CD4-positive, alpha-beta T cell treated with Interferon alpha-2 for 1 hour (primary cell): Measurements from ENCODE around the gene VAV3.
"Not testable (repeated sequence)": the region's sequence is repeated elsewhere in the genome, so short reads cannot be mapped to it uniquely, and the experiment has no call there.

Experiments
- DNase-seq, 2 donors: peaks; one replicate each; pipeline ENCODE4 v3.0.0-alpha.2; 2020 to 2022

Gene VAV3

GRCh38 chr1:107707111-107707510 lies 257.9 kb downstream of the VAV3 start:
- DNase-seq, result no peak

- no peak for DNase-seq
Observed at GRCh38 chr1:107706182-107706581, 258.8 kb downstream of the VAV3 start.

- DNase-seq, result no peak
Observed at GRCh38 chr1:107704911-107705310, 260.1 kb downstream of the VAV3 start.

DNA sequence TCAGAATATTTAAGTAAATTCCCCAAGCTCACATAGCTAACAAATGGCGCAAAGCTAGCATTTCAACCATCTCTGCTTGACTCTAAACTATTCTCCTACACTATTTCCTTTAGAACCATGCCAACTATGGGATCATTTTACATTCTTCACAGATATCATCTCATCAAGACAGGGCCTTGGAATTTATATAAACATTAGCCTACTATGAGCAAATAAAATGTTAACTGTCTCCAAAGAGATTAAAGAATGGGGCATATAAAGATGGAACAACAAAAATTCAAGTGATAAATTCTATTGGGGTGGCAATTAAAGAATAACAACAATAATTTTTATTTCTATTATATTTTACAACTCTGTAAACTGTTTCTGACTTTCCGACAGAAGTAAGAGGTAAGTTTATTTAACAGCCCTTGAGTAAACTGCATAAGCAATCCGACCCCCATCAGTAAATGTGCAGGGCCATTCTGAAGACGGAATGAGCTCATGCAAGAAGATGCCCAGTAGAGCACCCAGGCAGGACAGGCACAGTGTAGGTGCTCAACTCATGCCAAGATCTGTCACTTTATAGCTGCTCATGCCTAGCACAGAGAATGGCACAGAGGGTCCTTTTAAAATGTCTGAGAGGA lies 261.9 kb downstream of the VAV3 start:
- no peak for DNase-seq

- DNase-seq, result not testable (repeated sequence)
Observed at GRCh38 chr1:107700651-107701050, 264.3 kb downstream of the VAV3 start.

DNA sequence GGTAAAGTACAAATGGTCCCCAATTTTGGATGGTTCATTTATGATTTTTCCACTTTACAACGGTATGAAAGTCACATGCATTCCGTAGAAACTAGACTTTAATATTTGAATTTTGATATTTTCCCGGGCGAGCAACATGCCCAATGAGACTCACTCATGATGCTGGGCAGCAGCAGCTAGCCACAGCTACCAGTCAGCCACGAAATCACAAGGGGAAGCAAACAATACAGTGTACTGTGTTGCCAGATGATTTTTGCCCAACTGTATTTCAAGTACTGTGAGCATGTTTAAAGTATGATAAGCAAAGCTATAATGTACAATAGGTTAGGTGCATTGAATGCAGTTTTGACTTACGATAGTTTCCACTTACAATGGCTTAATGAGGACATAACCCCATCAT lies 266.8 kb downstream of the VAV3 start:
- no peak for DNase-seq

DNA sequence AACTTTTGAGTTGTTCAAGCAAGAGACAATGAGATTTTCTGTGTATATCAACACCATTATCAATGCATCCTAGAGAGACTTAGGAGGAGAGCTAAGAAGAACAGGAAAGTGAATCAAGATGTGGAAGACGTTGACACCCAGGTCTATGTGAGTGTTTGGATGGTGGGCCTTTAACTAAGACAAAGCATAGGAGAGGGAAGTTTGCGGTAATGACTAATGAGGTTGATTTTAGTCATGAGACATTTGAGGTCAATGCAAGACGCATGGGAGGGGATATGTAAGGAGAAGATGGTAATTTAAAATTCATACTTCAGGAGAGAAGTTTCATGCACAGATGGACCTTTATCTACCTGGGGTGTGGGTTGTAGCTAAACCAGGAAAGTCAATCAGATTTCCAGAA lies 269.6 kb downstream of the VAV3 start:
- DNase-seq, result no peak

DNA sequence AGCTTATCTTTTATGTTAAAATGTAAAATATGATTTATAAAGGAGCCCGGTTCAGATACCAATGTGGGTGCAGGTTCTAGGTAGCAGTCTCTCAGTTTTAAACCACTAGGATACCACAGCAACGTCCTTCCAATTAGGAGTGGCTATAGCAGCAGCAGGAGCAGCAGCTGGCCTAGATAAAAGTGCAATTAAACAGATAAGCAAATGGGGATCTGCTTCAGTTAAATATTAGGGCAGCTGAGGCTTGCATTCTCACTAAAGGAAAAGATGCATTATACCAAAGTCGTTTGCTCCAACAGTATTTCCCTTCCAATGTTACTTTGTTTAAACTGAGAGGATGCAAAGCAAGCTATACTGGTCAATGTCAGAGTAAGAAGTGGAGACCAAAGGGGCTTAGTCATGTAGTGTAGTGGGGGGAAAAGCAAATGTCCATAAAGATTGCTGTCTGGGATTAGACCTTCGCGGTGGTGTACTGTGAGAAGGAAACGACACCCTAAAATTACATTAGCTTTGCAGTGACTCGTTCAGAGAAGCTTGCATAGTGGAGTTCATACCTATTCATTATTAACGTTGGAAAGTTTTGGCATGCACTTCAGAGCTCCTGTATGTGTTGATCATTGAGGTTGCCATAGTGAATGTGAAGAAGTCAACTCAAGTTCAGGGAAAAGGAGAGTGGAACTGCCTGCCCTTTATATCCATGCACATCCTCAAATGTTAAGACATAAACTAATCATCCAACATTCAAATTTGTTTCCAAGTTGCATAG lies 272.2 kb downstream of the VAV3 start:
- DNase-seq, result no peak

- no peak for DNase-seq
Observed at GRCh38 chr1:107691540-107691939, 273.4 kb downstream of the VAV3 start.

DNA sequence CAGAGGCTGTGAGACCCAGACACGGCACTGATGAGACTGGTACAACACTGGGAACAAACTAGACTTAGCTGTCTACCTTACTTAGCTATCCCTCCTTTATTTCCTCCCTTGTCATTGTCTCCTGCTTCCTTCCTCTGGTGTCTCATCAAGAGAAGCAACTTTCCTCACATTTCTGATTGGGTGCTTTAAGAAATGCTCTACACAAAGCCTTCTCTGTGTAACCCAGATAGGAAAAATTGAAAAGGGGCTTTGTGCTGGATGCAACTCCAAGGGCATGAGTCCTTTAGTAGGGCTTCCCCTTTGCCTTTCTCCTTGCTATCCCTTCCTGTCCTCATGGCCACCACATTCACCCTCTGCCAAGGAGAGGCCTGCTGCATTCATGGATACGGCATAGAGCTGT lies 274.5 kb downstream of the VAV3 start:
- no peak for DNase-seq

GRCh38 chr1:107689733-107690132 lies 275.2 kb downstream of the VAV3 start:
- no peak for DNase-seq

DNA sequence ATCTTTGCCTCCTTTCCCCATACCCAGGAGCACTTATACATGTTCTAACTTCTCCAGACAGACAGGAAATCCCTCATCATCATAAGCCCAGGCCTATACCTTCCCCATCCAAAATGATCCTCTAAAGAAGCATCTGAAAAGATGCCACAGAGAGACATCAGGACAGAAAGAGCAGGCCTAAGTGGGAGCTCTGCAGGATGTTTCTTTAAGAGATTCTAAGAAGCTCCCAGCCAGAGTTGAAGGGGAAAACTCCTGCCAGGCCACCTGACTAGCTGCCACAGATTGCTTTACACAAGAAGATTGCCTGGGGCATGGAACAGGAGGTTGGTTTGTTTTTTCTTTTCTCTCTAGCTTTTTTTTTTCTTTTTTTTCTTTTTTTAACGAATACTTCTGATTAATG lies 275.8 kb downstream of the VAV3 start:
- DNase-seq, result no peak

DNA sequence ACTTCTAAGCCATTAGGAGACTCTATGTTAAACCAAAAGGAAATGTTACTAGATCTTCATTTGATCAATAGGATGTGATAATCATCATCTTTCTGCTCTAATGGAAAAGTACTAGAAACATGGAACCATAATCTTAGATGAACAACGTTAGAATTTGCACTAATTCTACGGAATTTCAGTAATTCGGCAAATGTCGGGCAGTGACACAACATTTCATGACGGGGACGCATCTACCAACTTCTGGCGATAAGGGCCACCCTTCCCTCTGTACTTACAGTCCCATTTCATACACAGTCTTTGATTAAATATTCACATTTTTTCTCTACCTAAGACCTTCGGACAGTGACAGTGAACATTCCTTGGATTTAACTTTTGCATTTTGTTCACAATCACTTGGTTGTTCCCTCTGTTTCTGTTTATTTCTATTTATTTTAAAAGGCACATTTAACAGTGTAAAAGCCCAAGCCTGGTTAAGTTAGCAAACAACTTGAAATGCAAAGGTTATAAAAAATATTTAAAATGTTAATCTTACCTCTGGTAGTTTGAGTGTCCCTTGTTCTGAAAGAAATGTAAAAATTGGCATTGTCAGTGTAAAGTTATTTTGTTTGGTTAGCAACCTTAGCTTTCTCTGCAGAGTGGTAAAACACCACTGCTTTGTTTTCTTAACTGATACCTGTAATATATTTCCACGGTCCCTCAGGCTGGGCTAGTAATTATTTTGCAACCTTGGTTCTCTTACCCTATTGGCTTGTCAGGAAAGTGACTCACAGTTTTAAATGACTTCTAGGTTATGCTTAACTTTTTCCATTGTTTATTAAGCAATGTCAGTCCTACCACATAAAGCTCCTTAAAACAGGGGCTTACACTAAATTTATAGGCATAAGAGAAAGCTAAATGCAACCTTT lies 276.9 kb downstream of the VAV3 start:
- no peak for DNase-seq

DNA sequence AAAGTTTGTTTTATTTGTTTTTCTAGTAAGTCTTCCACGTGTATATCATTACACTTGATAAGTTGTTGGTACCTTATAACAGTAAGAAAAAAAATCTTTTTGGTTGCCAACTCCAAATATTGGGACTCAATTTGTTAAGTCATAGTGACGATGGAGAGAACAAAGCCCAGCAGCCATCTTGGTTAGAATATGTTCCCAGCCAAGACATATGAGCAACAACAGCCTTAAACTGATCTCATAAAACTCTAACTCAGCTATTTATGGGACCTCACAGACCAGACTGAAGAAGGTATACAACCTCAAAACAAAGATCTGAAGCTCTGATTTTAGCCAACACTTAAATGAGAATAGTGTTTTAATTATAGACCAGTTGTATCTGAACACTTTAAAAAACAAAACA lies 281.3 kb downstream of the VAV3 start:
- DNase-seq, result no peak

GRCh38 chr1:107683191-107683657 lies 281.8 kb downstream of the VAV3 start:
- no peak for DNase-seq

- DNase-seq, result no peak
Observed at GRCh38 chr1:107682467-107682866, 282.5 kb downstream of the VAV3 start.

GRCh38 chr1:107681001-107681479 lies 283.9 kb downstream of the VAV3 start:
- DNase-seq, result no peak

DNA sequence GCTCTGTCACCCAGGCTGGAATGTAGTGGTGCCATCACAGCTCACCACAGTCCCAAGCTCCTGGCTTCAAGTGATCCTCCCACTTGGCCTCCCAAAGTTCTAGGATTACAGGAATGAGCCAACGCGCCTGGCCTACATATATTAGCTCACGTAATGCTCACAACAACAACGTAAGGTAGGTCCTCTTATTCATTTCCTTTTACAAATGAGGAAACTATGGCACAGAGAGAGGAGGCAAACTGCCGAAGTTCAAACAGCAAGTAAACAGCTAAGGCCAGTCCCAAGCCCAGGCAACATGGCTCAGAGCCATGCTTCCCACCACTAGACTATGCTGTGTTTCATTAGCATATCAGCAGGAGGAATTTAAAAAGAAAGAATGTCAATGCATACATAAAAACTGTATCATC lies 284.4 kb downstream of the VAV3 start:
- DNase-seq, result no peak

DNA sequence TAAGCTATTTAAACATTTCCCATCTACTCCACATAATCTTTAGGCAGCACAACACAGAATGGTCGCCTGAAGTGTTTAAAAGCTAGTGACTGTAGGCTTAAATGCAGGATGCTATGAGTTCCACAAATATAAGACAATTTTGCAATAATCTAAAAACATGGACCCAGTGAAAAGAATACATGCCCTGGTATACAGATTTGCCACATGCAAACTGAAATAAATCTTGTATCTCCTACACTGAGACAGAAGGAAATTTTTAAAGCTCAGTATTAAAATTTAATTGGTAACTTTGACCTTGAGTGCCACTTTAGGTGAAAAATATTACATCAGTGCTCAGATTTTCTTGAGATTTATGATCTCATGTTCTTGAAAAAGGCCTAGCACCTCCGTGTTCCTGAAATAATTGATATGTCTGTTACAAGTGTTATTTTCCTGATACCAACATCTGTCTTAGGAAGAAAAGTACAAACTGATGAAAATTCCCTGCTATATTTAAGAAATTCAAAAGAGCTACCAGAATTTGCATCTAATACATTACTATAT lies 285.5 kb downstream of the VAV3 start:
- DNase-seq, result no peak

- no peak for DNase-seq
Observed at GRCh38 chr1:107678993-107679392, 286.0 kb downstream of the VAV3 start.

GRCh38 chr1:107677697-107678096 lies 287.3 kb downstream of the VAV3 start:
- DNase-seq, result no peak

- DNase-seq, result no peak
Observed at GRCh38 chr1:107674486-107674885, 290.5 kb downstream of the VAV3 start.

DNA sequence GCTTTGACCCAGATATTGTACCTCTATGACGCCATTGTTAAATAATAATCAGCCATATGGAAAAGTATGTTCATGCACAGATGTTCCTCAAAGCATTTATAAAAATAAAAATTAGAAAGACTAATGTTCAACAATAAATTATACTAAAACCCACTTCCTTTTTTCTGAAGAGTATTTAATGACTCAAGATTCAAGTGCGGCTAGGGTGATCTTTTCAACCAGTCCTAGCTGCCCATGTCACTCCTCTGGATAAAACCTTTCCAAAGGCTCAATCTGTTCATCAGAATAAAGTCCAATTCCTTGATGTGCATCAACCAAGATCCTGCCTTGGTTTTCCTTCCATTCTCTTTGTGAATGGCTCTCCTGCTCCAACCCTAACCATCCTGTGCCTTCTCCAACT lies 292.0 kb downstream of the VAV3 start:
- DNase-seq, result no peak
